Lower leg skin (tissue), 4 donors: ENCODE results near the gene UQCR11. TPM values are rescaled to one million over a fixed set of nuclear protein-coding genes. Genes with fewer than 3 reads are reported as not detected.

Experiments
- DNase-seq, 2 donors: peaks; one replicate each; pipeline ENCODE4 v3.0.0-alpha.2; 2019; ENCODE audit warnings: low spot score in 2 of 2
- H3K4me3 ChIP-seq: fragments of 200-600 bp; sonication (generic); 2 replicates; pipeline ENCODE4 v1.5.1; 2017; ENCODE audit warnings: mild to moderate bottlenecking, low read depth; ENCODE audit not compliant: poor library complexity, severe bottlenecking
- CTCF ChIP-seq, 3 donors: fragments of 450-650 bp; IDR thresholded peaks; one replicate each; pipeline ENCODE4 v1.5.1; 2016; ENCODE audit warnings: antibody characterized with exemption in 3 of 3, mild to moderate bottlenecking in 3 of 3, moderate library complexity in 2 of 3
- POLR2A ChIP-seq, 2 donors: fragments of 450-650 bp; IDR thresholded peaks; one replicate each; pipeline ENCODE4 v1.6.1; 2016 to 2017; ENCODE audit warnings: antibody characterized with exemption in 2 of 2, mild to moderate bottlenecking in 1 of 2, moderate library complexity in 1 of 2
- WGBS, 2 donors: methylation state at CpG; one replicate each; pipeline ENCODE4 v1.1.5; 2018; 5-methylcytosine and 5-hydroxymethylcytosine counted together
- intact Hi-C: fragments of 100-400 bp; cut with DNase I; formaldehyde crosslinking; loops from one replicate; pipeline ENCODE4 v1.15.0; 2023; ENCODE audit warnings: low total_unique reads
- total RNA-seq, 4 donors: library from RNA; depleted of rRNA; stranded (reverse); fragments of >200 nt; gene quantifications; one replicate each; pipeline ENCODE4 v1.1.0, GENCODE V29; 2016

The UQCR11 gene
- total RNA-seq, 4 donors from 2014 or later = 24.8 to 71.8 (median 46.1) TPM

- intact Hi-C loops = no loop called here
- DNase-seq = no peak
- WGBS, 2 donors = 91 to 93% methylated on average over 31 of the region's 31 CpGs
- H3K4me3 ChIP-seq = no peak overlapping the region
- TF ChIP-seq CTCF (IDR thresholded peaks at IDR 0.05) (no peak), POLR2A (IDR thresholded peaks at IDR 0.05) (no peak)
Measured at GRCh38 chr19:1631557-1632100, 26.4 kb upstream of the UQCR11 start.

GRCh38 chr19:1630811-1631210, 25.5 kb upstream of the UQCR11 start:
- 77 to 84% methylated on average over 6 to 8 of the region's 17 CpGs for WGBS, 2 donors
- TF ChIP-seq CTCF (IDR thresholded peaks at IDR 0.05) (no peak), POLR2A (IDR thresholded peaks at IDR 0.05) (no peak)
- no peak for DNase-seq
- H3K4me3 ChIP-seq = no peak overlapping the region
- intact Hi-C loops = no loop called here

GRCh38 chr19:1630012-1630411, 24.8 kb upstream of the UQCR11 start:
- intact Hi-C loops = no loop called here
- no peak overlapping the region for H3K4me3 ChIP-seq
- WGBS, 2 donors = 86 to 88% methylated on average over 19 to 20 of the region's 20 CpGs
- DNase-seq = no peak
- TF ChIP-seq POLR2A (IDR thresholded peaks at IDR 0.05) (no peak), CTCF (IDR thresholded peaks at IDR 0.05) (no peak)

GRCh38 chr19:1629256-1629808, 24.1 kb upstream of the UQCR11 start:
- TF ChIP-seq CTCF (IDR thresholded peaks at IDR 0.05) = no peak
- TF ChIP-seq POLR2A (IDR thresholded peaks at IDR 0.05) = no peak
- intact Hi-C loops = no loop called here
- no peak overlapping the region for H3K4me3 ChIP-seq
- DNase-seq = no peak
- 93 to 96% methylated on average over 13 to 24 of the region's 24 CpGs for WGBS, 2 donors

GRCh38 chr19:1627194-1627593, 21.9 kb upstream of the UQCR11 start:
- WGBS, 2 donors = 92 to 97% methylated on average over 15 to 17 of the region's 17 CpGs
- DNase-seq = no peak
- no peak for TF ChIP-seq CTCF (IDR thresholded peaks at IDR 0.05)
- TF ChIP-seq POLR2A (IDR thresholded peaks at IDR 0.05) = no peak
- no peak overlapping the region for H3K4me3 ChIP-seq
- intact Hi-C loops = no loop called here
